ENCODE measurements around the gene ZNF790.

Gene ZNF790

DNA sequence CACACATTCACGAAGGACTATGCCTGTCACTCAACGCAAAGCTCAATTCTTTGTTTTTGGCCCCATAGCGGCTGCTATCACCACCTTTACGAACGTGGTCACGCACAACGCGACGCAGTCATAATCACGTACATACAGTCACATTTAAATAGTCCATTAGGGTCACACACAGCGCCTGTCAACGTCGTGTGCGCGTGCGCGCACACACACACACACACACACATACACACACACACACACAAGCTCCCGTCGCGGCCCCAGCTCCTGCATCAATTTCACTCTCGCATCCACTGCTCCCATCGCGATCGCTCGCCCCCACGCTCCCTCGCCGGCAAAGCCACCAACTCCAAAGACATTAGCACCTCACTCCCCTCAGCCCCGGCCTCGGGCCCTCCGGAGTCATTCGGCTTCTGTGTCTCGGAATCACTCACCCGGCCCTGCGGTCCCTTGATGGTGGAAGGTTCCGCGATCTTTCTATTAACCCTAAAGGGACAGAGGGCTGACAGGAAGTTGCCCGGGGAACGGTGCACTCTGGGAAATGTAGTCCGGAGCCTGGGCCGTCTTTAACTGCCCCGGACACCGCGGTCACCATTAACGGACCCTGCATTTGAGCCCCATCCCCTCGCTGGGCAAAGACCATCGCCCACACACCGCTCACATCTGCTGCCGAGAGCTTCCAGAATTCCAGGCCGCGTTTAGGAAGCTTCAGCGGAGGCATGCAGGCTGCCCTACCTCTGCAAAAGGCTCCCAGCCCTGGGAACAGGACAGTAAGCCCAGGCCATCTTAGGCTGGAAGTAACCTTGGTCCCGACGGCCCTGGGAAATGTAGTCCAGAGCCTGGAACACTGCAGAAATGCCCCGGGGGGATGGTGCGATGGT lies at the start of gene ZNF790:
Gene ZNF790 (minus strand): TSS at position 482 of the 878 bp plus-strand sequence. CDS start 12,768 bp downstream, outside the sequence.
- peak; percentile 82 for DNase-seq

DNA sequence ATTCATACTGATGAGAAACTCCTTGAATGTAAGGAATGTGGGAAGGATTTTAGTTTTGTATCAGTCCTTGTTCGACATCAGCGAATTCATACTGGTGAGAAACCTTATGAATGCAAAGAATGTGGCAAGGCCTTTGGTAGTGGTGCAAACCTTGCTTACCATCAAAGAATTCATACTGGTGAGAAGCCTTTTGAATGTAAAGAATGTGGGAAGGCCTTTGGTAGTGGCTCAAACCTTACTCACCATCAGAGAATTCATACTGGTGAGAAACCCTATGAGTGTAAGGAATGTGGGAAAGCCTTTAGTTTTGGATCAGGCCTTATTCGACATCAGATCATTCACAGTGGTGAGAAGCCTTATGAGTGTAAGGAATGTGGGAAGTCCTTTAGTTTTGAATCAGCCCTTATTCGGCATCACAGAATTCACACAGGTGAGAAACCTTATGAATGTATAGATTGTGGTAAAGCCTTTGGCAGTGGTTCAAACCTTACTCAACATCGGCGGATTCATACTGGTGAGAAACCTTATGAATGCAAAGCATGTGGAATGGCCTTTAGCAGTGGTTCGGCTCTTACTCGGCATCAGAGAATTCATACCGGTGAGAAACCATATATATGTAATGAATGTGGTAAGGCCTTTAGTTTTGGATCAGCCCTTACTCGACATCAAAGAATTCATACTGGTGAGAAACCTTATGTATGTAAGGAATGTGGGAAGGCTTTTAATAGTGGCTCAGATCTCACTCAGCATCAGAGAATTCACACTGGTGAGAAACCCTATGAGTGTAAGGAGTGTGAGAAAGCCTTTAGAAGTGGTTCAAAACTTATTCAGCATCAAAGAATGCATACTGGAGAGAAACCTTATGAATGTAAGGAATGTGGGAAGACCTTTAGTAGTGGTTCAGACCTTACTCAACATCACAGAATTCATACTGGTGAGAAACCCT lies 39.1 kb upstream of the ZNF790 start:
- DNase-seq = no peak

DNA sequence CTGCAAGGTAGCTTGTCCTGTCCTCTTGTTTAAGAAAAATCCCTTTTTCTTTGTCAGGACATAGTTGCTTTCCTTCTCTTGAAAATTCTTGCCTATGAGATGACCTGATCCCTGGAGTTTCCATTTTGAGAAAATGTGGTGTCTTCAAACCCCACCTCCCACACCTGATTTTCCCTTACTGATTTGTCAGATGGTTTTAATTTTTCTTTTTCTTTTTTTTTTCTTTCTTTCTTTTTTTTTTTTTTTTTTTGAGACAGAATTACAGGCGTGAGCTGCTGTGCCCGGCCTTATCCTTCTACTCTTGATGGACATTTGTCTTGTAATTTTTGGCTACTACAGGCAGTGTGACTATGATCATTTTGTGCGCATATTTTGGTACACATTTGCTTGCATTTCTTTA lies 13.7 kb upstream of the ZNF790 start:
- no peak for DNase-seq

DNA sequence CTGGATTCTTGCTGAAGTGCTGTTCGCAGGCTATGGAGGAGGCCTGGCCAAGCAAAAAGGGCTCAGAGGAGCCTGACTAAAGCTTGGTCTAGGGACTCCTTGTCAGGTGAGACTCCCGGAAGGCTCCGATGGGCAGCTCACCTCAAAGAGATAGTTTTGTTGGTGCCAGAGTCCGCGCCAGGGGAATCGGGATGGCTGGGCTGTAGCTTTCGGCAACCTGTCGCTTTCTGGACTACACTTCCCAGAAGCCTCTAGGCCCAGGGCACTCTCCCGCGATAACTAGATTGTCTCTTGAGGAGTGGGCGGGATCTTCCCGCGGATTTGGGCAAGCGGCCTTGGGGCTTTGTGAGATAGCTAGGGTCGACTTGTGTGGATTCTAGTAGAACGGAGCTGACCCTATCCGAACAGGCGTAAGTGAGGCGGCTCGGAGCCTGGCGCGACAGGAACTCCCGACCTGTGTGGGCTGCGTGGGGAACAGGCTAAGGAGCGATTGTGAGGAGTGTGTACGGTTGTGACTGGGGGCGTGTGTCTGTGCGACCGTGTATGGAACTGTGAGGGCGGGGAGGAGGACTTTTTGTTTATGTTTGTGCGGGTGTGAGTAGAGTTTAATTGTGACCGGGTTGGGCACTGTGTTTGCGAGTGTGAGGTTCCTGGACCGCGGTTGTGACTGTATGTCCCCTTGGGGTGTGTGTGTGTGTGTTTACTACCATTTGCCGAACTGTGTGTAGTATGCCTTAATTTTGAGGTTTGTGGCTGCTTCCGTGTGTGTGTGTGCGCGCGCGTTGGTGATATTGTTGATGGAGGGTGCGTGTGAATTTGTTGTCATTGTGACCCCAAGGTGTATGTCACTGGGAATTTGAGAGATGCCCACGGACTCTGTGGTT lies 12.6 kb upstream of the ZNF790 start, which contains the start of gene ZNF345:
Gene ZNF345 (plus strand): TSS at position 318 of the 884 bp plus-strand sequence. CDS start 25,955 bp downstream, outside the sequence.
- DNase-seq = peak; percentile 86

GRCh38 chr19:36849701-36850558 lies 11.7 kb upstream of the ZNF790 start:
- DNase-seq = peak; percentile 88

DNA sequence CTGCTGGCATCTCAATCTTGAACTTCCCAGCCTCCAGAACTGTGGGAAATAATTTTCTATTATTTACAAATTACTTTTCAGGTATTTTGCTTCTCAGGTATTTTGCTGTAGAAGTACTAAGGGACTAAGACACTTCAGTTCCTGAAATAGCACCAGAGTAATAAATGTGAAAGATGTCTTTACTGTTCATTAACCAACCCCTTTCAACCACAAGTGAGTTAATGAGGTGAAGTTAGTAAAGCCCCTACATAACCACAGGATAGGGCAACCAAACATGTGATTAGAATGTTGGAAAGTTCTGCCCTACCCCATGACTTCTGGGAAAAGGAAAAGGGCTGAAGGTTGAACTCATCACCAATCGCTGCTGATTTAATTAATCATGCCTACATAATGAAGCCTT lies 9.8 kb upstream of the ZNF790 start:
- no peak for DNase-seq

GRCh38 chr19:36838784-36839324 lies 667 bp upstream of the ZNF790 start:
- DNase-seq = no peak

DNA sequence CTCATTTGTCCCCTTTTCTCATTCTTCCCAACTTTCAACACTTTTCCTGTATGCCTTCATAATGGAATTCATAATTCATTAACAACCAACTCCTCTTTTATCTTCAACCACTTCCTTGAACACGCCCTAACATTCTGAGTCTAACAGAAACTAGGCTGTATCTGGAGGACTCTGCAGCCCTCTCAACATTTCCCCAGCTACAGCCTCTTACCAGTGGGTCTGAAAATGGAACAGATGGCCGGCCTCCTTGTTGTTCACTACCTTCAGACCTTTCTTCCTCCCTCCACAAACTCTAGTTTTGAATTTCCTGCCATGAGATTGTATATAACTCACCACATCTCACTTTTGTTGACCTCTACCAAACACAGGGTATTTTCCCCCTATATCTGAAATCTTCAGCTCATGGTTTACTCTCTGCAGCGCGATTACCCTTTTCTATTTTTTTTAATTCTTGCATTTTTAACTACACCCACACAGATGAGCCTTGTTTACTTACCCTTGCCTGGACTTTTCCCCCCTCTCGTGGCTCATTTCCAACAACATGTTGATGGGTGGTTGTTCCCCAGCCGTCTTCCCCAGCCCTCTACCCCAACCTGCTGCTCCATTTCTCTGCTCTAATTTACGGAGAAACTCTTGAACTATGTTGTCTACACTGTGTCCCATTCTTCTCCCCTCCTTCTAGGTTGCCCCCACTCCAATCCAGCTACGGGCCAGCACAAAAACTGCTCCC lies 846 bp downstream of the ZNF790 start:
- DNase-seq = no peak

DNA sequence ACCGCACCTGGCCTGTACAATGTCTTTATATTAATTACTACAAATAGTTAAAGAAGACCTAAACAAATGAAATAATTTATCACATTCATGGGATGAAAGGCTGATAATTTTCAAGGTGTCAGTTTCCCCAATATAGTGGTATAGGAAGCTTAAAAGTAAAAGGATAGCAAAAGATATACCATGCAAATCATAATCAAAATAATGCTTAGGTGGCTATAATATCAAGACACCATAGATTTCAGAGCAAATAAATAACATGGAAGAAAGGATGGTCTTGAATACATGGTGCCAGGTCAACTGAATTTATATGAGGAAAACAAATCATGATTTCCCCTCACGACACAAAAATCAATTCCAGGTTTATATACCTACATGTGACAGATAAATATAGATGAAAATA lies 4.8 kb downstream of the ZNF790 start:
- no peak for DNase-seq

DNA sequence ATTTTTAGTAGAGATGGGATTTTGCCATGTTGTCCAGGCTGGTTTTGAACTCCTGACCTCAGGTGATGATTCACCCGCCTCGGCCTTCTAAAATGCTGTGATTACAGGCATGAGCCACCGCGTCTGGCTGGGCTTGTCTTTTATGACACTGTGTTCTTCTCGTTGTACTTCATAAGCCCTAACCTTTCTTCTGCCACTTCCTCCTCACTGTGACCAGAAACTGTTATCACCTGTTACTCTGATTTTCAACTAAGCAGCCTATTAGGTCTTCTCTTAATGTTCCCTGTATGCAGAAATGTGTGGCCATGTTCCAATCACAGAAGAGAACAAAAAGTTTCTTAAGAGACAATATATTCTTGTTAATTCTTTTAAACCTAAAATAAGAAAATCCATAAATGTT lies 16.4 kb downstream of the ZNF790 start:
- DNase-seq = no peak

- DNase-seq = no peak
These were observed 19.0 kb downstream of the ZNF790 start for GRCh38 chr19:36819130-36819630.

DNA sequence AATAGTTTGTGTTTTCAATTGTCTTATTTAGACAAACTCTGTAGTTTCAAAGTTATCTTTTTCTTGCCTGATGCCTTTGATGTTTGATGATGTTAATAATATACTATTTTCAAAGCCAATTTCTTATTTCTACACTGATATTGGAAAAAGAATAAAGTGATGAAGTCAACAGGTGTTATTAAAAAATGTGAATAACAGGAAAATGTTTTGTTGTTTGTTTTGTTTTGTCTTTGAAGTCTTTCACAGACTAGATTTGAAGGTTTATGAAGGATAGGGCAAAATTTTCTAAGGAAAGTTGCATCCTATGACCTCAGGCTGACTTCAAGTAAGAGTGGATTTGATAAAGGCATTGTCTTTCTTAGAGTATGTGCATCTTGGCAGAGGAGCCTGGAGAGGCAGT lies 31.2 kb downstream of the ZNF790 start:
- DNase-seq = no peak

GRCh38 chr19:36805364-36805763 lies 32.8 kb downstream of the ZNF790 start:
- no peak for DNase-seq

GRCh38 chr19:36797786-36798108 lies 40.4 kb downstream of the ZNF790 start:
- DNase-seq = no peak

GRCh38 chr19:36796714-36796992 lies 41.5 kb downstream of the ZNF790 start:
- DNase-seq = no peak

GRCh38 chr19:36791420-36792141 lies 46.6 kb downstream of the ZNF790 start:
- DNase-seq = peak; percentile 4

DNA sequence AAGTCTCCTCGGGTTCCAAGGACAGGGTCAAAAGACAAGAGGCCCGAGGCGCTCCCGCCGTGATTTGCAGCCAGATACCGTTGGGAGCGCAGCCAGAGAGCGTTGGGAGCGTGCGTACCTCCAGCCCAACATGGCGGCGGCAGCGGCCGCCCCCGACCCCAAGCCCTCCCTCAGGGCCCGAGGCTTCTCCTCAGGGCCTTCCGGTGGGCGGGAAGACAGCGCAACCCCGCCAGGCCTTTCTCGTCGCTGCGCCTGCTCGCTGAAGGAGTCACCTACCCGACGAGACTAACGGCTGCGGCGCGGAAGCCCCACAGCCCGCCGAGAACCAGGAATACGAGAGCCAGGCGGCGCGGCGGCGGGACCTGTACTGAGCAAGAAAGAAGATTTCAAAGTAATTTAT lies 62.4 kb downstream of the ZNF790 start:
- DNase-seq = no peak

- DNase-seq = no peak
These were observed 65.0 kb downstream of the ZNF790 start for GRCh38 chr19:36773223-36773579.

- peak; percentile 96 for DNase-seq
These were observed 65.6 kb downstream of the ZNF790 start, which contains the start of gene ZNF850 for GRCh38 chr19:36772311-36773222. Gene ZNF850 (minus strand): TSS chr19:36772807. CDS start chr19:36762606, 10,201 bp downstream.

Measured in CD4-positive, alpha-beta T cell treated with Interleukin-17A for 4 hours (primary cell).